ENCODE results near the gene ZNF106.

Gene ZNF106

DNA sequence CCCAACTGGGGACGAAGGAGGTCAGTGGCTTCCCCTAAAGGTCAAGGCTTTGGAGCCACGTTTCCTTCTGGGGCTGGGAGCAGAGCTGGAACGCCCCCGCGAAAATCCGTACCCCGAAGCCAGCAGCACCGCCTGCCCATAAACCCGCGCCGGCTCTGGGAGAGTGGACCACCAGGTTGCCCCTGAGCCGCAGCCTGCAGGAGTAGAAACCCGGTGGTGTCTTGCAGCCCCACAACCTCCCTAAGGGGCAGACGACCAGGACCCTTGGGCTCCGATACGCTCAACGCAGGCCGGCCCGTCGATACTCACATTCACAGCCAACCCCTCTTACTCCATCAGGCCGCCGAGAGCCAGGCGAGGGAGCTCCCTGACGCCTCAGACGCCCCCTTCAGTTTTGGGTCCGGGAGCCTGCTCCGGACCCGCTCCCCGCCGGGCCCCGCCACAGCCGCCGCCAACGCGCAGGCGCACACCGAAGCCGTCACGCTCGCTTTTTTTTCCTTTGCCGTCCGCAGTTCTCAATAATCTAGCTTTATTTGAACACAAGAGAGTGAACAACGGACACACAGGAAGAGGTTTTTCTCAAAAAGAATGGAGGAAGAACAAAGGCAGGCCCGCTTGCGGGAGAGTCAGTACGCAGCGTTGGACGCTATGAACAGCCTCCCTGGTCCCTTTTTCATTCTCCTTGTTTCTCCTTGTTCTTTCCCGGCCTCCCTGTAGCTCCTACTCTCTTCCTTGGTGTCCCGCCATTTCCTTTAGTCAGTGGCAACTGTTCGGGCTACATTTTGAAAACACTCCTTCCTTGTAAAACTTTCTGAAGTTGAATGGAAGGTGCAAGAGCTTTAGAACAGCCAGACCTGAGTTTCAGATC lies at the start of gene ZNF106:
Gene ZNF106 (minus strand): TSS at position 471 of the 868 bp plus-strand sequence. CDS start 18,852 bp downstream, outside the sequence.
- DNase-seq (ENCODE audit: low read depth in 1 of 2, low spot score in 1 of 2), result peak; percentile 69 to 82

DNA sequence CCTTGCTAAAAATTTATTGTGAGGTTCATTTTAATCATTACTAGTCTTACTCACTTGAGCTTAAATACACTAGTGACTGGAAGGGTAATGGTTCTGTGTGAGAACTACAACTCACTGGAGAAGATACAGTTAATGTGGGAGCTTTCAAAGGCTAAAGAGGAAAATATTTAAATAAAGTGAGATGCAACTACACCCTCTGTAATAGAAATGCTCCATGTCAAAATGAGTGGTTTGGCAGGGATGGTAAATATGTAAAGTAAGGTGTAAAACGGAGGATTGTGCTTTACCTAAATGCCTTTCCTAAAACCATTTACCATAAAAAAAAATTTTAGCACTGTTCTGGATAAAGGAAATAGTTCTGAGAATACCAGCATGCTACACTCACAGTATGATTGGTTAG lies 42.3 kb upstream of the ZNF106 start:
- no peak for DNase-seq (ENCODE audit: low read depth in 1 of 2, low spot score in 1 of 2)

DNA sequence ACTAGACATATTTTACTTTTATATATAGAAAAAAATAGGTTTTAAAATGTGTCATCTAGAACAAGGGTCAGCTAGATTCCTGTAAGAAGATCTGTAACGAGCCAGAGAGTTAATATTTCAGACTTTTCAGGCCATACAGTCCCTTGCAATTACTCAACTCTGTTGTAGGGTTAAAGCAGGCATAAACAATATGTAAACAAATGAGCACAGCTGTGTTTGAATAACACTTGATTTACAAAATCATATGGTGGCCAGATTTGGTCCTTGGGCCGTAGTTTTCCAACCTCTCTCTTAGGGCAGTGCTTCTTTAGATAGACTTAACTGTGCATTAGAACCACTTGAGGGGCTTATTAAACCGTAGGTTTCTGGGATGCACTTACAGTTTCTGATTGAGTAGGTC lies 38.0 kb upstream of the ZNF106 start:
- DNase-seq (ENCODE audit: low read depth in 1 of 2, low spot score in 1 of 2), result no peak

DNA sequence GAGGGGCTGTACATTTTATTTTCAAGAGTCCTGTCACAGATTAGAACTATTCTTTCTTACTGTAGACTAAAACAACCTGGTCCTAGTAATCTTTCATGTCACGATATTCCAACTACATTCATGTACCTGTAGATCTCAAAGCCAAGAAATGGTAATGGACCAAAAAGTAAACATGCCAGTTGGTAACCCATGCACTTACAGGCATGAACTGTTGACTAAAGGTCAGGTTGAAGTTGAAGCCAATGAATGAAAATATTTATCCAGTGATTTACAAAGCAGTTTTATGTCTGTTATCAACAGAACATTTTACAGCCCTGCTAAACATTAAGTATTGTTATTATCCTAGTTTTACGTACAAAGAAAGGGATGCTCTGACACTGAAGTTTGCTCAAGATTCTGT lies 32.4 kb upstream of the ZNF106 start:
- no peak for DNase-seq (ENCODE audit: low read depth in 1 of 2, low spot score in 1 of 2)

DNA sequence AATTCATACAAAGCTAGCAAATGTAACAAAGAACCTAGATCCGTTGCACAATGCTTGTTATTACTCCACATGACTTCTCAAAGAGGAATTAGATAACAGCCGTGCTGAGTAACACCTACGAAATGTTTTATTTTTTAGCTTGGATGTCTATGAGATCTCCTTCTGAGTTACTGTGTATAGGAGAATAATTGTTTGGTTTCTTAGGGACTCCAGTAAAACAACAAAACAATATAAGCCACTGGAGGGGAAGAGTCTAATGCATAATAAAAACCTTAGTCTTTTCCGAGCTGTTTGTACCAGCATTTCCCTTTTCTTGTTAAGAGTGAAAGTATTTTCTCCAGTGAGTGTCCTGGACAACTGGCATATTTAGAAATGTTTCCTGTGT lies 20.1 kb upstream of the ZNF106 start:
- DNase-seq (ENCODE audit: low read depth in 1 of 2, low spot score in 1 of 2), result no peak

GRCh38 chr15:42510258-42511006 lies 19.5 kb upstream of the ZNF106 start:
- no peak for DNase-seq (ENCODE audit: low read depth in 1 of 2, low spot score in 1 of 2)

DNA sequence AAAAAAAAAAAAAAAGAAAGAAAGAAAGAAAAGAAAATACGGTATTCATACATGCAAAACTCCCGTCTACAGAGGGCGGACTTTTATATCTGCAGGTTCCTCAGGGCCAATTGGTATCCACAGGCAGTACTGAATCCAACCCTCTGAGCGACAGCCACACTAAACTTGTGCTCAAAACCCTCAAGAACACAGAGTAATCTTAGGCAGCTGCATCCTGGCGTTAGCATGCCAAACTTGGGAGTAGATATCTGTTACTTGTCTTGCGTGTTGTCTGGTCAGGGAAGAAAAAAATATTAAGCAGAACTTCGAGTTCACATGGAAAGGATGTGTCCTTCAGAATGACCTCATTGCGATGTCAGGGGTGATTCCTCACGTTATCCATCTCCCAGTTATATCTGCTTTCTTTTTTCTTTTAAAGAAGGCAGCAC lies 17.3 kb upstream of the ZNF106 start:
- DNase-seq (ENCODE audit: low read depth in 1 of 2, low spot score in 1 of 2), result no peak

- DNase-seq (ENCODE audit: low read depth in 1 of 2, low spot score in 1 of 2), result no peak
These were observed 16.6 kb upstream of the ZNF106 start for GRCh38 chr15:42507514-42507913.

DNA sequence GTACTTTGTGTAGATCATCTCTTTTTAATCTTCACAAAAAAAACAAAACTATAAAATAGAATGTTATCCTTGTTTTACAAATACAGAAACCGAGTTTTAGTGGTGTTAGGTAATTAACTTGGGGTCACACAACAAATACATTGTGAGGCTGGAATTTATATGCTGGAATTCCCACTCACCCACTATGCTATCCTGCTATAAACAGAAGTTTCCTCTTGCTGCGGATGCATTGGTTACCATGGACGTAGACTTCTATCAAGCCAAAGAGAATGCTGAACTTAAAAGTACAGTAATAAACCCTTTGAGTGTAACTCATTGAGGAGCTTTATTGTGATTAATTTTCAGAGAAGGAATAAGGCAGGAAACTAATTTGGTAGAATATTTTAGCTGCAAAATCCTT lies 13.7 kb upstream of the ZNF106 start:
- DNase-seq (ENCODE audit: low read depth in 1 of 2, low spot score in 1 of 2), result no peak

- DNase-seq (ENCODE audit: low read depth in 1 of 2, low spot score in 1 of 2), result no peak
These were observed 12.9 kb upstream of the ZNF106 start for GRCh38 chr15:42503825-42504224.

DNA sequence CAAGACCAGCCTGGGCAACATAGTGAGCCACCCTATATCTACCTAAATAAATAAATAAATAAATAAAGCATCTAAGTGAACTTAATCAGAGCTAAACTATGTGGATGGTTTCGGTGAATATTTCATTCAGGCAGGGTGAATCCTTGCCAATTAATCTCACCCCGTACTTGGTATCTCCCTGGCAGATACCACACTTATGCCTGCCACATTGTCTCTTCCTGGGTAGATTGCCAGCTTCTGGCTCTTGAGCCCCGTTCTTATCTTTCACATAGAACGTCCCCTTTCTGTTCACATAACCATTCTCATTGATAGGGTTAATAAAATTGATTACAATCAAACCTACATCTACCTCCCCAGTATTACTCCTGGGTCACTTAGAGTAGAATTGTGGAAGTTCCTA lies 11.5 kb upstream of the ZNF106 start:
- DNase-seq (ENCODE audit: low read depth in 1 of 2, low spot score in 1 of 2), result no peak

DNA sequence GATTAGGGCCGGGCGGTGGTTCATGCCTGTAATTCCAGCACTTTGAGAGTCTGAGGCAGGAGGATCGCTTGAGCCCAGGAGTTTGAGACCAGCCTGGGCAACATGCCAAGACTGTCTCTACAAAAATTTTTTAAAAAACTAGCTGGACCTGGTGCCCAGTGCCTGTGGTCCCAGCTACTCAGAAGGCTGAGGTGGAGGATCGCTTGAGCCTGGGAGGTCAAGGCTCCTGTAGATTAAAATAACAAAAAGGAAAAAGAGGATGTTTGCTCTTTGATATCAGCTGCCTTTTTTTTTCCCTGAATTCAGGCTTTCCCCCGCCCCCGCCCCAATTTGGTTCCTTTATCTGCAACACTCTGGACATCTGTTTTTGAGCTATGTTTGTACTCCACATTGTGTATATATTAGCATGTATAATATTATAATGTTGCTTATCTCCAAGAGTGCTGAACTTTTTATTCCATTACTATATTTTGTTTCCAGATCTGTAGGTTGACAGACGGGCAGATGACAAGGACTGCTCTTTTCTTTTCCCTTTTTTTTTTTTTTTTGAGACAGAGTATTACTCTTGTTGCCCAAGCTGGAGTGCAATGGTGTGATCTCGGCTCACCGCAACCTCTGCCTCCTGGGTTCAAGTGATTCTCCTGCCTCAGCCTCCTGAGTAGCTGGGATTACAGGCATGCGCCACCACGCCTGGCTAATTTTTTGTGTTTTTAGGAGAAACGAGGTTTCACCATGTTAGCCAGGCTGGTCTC lies 9.1 kb upstream of the ZNF106 start:
- no peak for DNase-seq (ENCODE audit: low read depth in 1 of 2, low spot score in 1 of 2)

GRCh38 chr15:42498212-42499068 lies 7.5 kb upstream of the ZNF106 start:
- no peak for DNase-seq (ENCODE audit: low read depth in 1 of 2, low spot score in 1 of 2)

DNA sequence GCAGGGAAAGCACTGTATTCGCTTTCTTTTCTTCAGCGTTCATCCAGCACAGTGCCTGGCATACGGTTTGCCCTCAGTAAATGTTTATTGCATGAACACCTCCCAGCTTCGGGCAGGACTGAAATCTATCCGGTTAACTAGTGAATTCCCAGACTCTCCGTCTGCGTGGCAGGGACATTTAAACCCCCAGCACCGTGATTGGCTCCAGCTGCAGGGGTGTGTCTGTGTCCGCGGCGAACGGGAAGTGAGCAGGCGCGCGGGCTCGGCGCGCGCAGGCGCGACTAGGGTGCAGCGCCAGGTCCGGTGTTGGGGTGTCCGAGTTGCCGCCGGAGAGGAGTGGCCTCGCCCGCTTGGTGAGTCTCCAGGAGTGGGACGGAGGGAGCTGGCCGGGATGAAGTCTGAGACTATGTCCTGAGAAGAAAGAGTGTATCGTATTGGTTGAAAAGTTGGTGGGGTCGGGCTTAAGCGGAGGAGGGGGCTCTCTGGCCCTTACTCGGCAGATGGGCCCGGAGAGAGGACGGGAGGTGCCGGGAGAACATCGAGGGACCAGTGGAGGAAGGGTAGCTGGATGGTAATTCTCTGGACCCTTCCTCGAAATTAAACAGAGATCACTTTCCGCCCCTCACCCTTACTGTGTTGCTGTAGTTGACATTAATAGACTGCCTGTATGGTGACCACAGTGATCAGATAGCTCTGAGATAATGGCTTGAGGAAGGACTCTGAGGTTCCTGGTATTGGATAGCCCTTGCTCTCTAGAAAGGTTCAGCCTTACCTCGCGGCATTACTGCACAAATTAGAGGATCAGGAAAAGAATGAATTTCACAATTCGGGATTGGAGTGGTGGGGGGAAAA lies 4.6 kb upstream of the ZNF106 start, which contains the start of gene SNAP23:
Gene SNAP23 (plus strand): TSS at position 274 of the 852 bp plus-strand sequence. CDS start 16,213 bp downstream, outside the sequence.
- peak; percentile 66 to 73 for DNase-seq (ENCODE audit: low read depth in 1 of 2, low spot score in 1 of 2)

DNA sequence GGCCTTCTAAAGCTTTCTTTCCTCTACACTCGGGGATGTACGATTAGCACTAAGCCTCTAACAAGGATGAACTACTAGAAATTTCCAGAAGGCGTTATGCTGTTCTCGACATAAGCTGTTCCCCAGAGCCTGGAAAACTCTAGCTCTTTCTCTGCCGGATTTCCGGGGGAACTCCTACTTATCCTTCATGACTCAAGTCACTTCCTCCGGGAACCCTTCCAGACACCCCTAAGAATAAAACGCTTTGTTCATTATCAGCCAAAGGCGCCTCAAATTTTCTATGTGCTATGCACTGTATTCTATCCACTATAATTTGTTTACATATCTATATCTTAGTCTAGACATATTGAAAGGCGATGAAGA lies 4.0 kb upstream of the ZNF106 start:
- DNase-seq (ENCODE audit: low read depth in 1 of 2, low spot score in 1 of 2), result peak in 1 of 2 donors; percentile 13

DNA sequence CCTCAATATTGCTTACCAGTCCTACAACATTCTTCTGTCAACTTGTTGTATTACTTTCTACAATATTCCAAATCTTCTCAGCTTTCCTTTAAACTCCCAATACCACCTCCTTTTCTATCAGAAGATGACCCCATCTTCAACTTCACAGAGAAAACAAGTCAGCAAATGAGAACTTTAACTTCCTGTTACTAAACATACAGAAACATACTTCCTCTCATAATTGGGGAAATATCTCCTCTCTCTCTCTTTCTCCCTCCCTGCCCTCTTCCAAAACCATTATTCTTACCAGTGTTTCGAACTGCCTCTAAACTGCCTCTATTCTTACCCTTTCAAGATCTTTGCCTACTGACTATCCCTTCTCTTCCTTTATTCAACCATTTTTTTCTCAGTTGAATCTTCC lies 2.7 kb upstream of the ZNF106 start:
- DNase-seq (ENCODE audit: low read depth in 1 of 2, low spot score in 1 of 2), result no peak

DNA sequence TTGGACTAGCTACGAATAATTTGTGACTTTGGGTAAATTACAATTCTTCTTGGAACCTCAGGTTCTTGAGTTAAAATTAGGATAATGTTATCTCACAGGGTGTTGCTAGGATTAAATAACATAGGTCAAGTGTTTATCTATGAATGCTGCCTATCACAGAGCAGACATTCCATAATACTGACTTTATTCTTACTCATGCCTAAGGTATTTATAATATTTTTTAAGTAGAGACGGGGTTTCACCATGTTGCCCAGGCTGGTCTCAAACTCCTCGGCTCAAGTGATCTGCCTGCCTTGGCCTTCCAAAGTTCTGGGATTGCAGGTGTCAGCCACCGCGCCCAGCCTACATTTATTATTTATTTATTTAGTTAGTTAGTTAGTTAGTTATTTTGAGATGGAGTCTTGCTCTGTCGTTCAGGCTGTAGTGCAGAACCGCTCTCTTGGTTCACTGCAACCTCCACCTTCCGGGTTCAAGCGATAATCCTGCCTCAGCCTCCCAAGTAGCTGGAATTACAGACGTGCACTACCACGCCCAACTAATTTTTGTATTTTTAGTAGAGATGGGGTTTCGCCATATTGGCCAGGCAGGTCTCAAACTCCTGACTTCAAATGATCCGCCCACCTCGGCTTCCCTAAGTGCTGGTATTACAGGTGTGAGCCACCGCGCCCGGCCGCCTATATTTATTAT lies 741 bp upstream of the ZNF106 start:
- DNase-seq (ENCODE audit: low read depth in 1 of 2, low spot score in 1 of 2), result no peak

GRCh38 chr15:42490291-42490670 lies 660 bp downstream of the ZNF106 start:
- DNase-seq (ENCODE audit: low read depth in 1 of 2, low spot score in 1 of 2), result no peak

- no peak for DNase-seq (ENCODE audit: low read depth in 1 of 2, low spot score in 1 of 2)
These were observed 7.3 kb downstream of the ZNF106 start for GRCh38 chr15:42483677-42484076.

Measured in activated T-helper 1 cell treated with anti-CD3 and anti-CD28 coated beads, Interleukin-2, amount 50 U/mL, for 16 hours (primary cell).